OCI-LY7 (cell line): ENCODE measurements around the gene KSR1.

Experiments
- EZH2phosphoT487 ChIP-seq: fragments of 200-600 bp; sonication (generic); IDR thresholded peaks from 2 replicates; pipeline ENCODE4 v1.6.1; 2018; ENCODE audit warnings: low read depth, borderline replicate concordance, mild to moderate bottlenecking, mixed run types, antibody characterized with exemption, low read length, moderate library complexity, mixed read lengths
- TF ChIP-seq, protein P1 (sequence below): fragments of 200-600 bp; sonication (generic); conservative IDR thresholded peaks from 2 replicates; pipeline ENCODE4 v1.5.1; 2014; ENCODE audit warnings: mild to moderate bottlenecking, antibody characterized with exemption, low read length, moderate library complexity, mixed read lengths

DNA sequence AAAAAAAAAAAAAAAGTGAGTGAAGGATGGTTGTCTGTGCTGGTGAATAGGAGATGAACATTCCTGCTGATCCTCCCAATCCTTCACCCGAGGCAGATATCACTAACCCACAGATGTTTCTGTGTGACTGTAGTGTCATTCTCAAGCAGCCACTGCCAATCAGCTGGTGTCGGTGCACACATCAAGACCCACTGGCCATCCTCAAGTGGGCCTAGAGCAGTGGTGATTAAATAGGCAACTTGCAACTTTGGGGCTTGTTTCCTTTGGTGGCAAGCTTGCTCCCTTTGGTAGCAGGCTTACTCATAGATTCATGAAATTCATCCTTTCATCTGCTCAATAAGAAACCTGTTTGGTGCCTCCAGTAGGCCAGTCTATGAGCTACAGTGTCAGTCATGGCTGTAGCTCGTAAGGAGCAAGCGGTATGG is 123.7 kb downstream of the KSR1 start:
- TF ChIP-seq, protein P1, sequence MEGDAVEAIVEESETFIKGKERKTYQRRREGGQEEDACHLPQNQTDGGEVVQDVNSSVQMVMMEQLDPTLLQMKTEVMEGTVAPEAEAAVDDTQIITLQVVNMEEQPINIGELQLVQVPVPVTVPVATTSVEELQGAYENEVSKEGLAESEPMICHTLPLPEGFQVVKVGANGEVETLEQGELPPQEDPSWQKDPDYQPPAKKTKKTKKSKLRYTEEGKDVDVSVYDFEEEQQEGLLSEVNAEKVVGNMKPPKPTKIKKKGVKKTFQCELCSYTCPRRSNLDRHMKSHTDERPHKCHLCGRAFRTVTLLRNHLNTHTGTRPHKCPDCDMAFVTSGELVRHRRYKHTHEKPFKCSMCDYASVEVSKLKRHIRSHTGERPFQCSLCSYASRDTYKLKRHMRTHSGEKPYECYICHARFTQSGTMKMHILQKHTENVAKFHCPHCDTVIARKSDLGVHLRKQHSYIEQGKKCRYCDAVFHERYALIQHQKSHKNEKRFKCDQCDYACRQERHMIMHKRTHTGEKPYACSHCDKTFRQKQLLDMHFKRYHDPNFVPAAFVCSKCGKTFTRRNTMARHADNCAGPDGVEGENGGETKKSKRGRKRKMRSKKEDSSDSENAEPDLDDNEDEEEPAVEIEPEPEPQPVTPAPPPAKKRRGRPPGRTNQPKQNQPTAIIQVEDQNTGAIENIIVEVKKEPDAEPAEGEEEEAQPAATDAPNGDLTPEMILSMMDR = no peak
- TF ChIP-seq EZH2phosphoT487 = no peak
